ENCODE data around the gene CSAG2.
"Not testable (repeated sequence)": the region's sequence is repeated elsewhere in the genome, so short reads cannot be mapped to it uniquely, and the experiment has no call there.

CSAG2 gene, protein sequence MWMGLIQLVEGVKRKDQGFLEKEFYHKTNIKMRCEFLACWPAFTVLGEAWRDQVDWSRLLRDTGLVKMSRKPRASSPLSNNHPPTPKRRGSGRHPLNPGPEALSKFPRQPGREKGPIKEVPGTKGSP

DNA sequence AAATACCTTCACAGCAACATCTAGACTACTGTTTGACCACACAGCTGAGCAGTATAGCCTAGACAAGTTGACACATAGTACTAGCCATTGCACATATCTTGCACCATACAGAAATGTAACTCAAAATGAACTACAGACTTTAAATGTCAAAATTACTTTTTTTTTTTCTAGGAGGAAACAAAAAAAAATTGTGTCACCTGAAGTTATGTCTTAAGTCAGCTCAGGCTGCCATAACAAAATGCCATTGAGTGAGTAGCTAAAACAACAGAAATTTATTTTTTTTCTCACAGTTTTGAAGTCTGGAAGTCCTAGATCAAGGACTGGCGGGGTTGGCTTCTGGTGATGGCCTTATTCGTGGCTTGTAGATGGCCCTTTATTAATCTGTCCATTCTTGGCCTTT is at the start of gene CSAG2:
TSS of gene CSAG2 (minus strand) at position 101 of the 400 bp plus-strand sequence. CDS start 161 bp downstream, outside the sequence.
- not testable (repeated sequence) for DNase-seq

DNA sequence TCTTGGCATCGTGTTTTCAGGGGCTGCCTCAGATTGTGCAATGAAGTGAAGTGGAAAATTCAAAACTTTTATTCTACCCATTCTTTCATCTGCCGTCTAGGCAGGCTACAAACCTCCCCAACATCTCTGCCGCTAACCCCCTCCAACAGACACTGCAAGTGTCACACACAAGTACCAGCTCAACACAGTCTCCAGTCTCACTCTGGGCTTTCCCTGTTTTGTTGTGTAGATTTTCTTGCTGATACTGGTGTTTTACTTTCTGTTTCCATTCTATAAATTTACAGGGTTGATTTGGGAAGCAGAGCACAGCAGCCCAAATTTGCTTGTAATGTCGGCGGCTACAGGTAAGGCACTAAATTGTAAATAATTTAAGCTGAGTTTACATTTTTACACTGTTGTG is 45.8 kb upstream of the CSAG2 start:
- not testable (repeated sequence) for DNase-seq

DNA sequence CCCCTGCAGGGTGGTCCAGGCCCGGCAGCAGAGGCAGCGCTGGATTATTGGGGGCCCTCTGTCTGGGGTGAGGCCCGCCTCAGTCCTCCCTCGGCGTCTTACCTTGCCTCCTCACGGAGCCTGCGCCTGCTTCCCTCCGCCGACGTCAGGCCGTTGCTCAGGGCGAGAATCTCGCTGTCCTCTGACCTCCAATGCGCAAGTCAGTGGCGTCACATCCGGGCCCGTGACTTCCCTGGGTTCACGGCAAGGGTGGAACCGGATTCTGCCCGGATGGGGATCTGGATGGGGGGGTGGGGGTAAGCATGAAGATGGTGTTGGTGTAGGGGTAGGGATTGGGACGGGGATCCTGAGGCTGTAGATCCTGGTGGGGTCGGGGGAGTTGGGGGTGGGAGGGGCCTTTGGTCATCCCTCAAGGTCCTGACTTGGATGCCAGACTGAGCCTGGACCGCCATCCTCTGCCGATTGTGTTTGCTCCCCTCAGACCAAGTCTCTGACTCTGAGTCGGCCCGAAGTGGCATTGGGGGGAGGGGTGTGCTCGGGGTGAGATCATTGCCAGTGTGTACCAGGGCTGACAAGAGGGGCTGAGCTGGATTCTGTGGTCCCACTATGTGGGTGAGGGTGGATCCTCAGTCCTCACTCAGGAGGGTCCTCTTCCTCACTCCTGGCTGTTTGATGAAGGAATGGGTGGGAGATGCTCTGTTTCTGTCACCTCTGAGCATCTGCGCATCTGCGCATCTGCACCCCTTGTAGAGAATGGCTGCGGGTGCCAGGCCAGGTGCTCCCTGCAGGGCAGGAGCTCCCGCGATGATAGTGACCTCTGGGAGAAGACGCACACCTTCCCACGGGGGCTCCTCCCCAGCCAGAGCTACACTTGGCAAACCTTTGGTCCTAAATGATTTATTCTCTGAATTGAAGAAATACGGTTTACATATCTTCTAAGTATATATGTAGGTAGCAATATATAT is 44.9 kb upstream of the CSAG2 start, which contains the start of gene MAGEA2:
TSS of gene MAGEA2 (minus strand) at position 157 of the 965 bp plus-strand sequence. CDS start 2,479 bp downstream, outside the sequence.
- not testable (repeated sequence) for DNase-seq

DNA sequence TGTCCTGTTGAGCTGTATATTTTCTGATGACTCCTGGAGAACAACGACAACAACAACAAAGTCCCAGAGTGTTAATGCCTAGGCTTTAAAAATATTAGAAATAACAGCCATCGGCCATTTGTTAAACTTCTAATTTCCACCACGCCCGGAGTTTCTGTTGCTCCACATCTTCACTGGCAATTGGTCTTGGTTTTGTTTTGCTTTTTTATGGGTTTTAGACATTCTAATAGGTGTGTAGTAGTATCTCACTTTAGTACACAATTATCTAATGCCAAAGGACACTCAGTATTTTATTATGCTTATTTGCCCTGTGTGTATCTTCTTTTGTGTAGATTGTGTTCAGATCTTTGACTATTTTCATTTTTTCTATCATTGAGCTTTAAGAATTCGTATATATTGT is 29.5 kb upstream of the CSAG2 start:
- DNase-seq = no peak

DNA sequence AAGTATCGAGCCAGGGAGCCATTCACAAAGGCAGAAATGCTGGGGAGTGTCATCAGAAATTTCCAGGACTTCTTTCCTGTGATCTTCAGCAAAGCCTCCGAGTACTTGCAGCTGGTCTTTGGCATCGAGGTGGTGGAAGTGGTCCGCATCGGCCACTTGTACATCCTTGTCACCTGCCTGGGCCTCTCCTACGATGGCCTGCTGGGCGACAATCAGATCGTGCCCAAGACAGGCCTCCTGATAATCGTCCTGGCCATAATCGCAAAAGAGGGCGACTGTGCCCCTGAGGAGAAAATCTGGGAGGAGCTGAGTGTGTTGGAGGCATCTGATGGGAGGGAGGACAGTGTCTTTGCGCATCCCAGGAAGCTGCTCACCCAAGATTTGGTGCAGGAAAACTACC is 27.5 kb upstream of the CSAG2 start:
- not testable (repeated sequence) for DNase-seq

DNA sequence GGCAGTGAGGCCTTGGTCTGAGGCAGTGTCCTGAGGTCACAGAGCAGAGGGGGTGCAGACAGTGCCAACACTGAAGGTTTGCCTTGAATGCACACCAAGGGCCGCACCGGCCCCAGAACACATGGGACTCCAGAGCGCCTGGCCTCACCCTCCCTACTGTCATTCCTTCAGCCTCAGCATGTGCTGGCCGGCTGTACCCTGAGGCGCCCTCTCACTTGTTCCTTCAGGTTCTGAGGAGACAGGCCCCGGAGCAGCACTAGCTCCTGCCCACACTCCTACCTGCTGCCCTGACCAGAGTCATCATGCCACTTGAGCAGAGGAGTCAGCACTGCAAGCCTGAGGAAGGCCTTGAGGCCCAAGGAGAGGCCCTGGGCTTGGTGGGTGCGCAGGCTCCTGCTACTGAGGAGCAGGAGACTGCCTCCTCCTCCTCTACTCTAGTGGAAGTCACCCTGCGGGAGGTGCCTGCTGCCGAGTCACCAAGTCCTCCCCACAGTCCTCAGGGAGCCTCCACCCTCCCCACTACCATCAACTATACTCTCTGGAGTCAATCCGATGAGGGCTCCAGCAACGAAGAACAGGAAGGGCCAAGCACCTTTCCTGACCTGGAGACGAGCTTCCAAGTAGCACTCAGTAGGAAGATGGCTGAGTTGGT is 26.9 kb upstream of the CSAG2 start:
- no peak for DNase-seq

DNA sequence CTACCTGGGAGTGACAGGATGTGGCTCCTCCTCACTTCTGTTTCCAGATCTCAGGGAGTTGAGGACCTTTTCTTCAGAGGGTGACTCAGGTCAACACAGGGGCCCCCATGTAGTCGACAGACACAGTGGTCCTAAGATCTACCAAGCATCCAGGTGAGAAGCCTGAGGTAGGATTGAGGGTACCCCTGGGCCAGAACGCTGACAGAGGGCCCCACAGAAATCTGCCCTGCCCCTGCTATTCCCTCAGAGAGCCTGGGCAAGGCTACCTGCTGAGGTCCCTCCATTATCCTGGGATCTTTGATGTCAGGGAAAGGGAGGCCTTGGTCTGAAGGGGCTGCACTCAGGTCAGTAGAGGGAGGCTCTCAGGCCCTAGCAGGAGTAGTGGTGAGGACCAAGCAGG is 26.0 kb upstream of the CSAG2 start:
- no peak for DNase-seq

DNA sequence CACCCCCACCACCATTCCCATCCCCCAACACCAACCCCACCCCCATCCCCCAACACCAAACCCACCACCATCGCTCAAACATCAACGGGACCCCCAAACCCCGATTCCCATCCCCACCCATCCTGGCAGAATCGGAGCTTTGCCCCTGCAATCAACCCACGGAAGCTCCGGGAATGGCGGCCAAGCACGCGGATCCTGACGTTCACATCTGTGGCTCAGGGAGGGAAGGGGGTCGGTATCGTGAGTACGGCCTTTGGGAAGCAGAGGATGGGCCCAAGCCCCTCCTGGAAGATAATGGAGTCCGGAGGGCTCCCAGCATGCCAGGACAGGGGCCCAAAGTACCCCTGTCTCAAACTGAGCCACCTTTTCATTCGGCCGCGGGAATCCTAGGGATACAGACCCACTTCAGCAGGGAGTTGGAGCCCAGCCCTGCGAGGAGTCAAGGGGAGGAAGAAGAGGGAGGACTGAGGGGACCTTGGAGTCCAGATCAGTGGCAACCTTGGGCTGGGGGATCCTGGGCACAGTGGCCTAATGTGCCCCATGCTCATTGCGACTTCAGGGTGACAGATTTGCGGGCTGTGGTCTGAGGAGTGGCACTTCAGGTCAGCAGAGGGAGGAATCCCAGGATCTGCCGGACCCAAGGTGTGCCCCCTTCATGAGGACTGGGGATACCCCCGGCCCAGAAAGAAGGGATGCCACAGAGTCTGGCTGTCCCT is 25.2 kb upstream of the CSAG2 start:
- not testable (repeated sequence) for DNase-seq

DNA sequence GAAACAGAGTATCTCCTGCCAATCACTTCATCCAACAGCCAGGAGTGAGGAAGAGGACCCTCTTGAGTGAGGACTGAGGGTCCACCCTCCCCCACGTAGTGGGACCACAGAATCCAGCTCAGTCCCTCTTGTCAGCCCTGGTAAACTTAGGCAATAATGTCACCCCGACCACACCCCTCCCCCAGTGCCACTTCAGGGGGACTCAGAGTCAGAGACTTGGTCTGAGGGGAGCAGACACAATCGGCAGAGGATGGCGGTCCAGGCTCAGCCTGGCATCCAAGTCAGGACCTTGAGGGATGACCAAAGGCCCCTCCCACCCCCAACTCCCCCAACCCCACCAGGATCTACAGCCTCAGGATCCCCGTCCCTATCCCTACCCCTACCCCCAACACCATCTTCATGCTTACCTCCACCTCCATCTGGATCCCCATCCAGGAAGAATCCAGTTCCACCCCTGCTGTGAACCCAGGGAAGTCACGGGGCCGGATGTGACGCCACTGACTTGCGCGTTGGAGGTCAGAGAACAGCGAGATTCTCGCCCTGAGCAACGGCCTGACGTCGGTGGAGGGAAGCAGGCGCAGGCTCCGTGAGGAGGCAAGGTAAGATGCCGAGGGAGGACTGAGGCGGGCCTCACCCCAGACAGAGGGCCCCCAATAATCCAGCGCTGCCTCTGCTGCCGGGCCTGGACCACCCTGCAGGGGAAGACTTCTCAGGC is 24.3 kb upstream of the CSAG2 start, which contains the start of the genes CSAG1 and MAGEA12:
TSS of gene CSAG1 (minus strand) at position 461 of the 715 bp plus-strand sequence. CDS start 1,261 bp downstream, outside the sequence.
TSS of gene MAGEA12 (plus strand) at position 497 of the 715 bp plus-strand sequence. CDS start 2,405 bp downstream, outside the sequence.
- no peak for DNase-seq

DNA sequence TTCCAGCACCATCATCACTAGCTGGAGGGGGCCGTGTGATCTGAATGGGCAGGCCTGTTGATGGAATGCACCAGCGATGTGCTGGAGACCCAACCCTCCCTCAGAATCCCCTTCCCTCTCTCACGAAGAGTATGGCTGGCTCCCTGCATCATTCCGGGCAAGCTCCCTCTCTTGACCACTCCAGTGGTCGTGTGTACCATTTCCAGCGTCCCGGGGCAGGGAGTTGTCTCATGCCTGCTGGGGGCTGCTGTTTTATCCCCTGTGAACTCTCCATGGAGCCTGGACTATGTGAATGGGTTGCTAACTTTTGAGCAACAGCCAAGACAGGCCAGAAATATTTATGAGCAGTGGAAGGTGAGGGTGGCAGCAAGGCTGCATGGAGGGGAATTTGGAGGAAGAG is 16.3 kb upstream of the CSAG2 start:
- DNase-seq = no peak

DNA sequence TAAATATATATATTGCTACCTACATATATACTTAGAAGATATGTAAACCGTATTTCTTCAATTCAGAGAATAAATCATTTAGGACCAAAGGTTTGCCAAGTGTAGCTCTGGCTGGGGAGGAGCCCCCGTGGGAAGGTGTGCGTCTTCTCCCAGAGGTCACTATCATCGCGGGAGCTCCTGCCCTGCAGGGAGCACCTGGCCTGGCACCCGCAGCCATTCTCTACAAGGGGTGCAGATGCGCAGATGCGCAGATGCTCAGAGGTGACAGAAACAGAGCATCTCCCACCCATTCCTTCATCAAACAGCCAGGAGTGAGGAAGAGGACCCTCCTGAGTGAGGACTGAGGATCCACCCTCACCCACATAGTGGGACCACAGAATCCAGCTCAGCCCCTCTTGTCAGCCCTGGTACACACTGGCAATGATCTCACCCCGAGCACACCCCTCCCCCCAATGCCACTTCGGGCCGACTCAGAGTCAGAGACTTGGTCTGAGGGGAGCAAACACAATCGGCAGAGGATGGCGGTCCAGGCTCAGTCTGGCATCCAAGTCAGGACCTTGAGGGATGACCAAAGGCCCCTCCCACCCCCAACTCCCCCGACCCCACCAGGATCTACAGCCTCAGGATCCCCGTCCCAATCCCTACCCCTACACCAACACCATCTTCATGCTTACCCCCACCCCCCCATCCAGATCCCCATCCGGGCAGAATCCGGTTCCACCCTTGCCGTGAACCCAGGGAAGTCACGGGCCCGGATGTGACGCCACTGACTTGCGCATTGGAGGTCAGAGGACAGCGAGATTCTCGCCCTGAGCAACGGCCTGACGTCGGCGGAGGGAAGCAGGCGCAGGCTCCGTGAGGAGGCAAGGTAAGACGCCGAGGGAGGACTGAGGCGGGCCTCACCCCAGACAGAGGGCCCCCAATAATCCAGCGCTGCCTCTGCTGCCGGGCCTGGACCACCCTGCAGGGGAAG is 5.0 kb upstream of the CSAG2 start, which contains the start of gene MAGEA2B:
TSS of gene MAGEA2B (plus strand) at position 814 of the 973 bp plus-strand sequence. CDS start 2,479 bp downstream, outside the sequence.
- DNase-seq = not testable (repeated sequence)

DNA sequence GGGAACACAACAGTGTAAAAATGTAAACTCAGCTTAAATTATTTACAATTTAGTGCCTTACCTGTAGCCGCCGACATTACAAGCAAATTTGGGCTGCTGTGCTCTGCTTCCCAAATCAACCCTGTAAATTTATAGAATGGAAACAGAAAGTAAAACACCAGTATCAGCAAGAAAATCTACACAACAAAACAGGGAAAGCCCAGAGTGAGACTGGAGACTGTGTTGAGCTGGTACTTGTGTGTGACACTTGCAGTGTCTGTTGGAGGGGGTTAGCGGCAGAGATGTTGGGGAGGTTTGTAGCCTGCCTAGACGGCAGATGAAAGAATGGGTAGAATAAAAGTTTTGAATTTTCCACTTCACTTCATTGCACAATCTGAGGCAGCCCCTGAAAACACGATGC is 4.1 kb upstream of the CSAG2 start:
- DNase-seq = not testable (repeated sequence)

DNA sequence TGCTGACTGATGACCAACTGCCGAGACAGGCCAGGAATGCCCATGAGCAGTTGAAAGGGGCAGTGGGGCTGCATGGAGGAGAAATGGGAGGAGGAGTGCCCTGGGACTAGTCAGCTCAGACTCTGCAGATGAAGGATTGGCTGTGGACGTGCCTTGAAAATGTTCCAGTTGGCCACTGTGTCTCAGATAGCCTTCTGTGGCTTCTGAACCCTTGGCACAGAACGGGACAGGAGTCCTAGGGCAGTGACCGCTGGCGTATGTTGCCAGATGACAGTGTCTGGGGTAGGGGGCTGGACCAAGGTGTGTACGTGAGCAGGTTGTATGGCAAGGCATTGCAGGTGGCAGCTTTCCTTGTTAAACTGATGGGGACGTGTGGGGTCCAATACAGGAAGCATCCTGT is 2.6 kb downstream of the CSAG2 start:
- not testable (repeated sequence) for DNase-seq

DNA sequence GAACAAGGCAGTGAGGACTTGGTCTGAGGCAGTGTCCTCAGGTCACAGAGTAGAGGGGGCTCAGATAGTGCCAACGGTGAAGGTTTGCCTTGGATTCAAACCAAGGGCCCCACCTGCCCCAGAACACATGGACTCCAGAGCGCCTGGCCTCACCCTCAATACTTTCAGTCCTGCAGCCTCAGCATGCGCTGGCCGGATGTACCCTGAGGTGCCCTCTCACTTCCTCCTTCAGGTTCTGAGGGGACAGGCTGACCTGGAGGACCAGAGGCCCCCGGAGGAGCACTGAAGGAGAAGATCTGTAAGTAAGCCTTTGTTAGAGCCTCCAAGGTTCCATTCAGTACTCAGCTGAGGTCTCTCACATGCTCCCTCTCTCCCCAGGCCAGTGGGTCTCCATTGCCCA is 8.7 kb downstream of the CSAG2 start:
- DNase-seq = not testable (repeated sequence)

DNA sequence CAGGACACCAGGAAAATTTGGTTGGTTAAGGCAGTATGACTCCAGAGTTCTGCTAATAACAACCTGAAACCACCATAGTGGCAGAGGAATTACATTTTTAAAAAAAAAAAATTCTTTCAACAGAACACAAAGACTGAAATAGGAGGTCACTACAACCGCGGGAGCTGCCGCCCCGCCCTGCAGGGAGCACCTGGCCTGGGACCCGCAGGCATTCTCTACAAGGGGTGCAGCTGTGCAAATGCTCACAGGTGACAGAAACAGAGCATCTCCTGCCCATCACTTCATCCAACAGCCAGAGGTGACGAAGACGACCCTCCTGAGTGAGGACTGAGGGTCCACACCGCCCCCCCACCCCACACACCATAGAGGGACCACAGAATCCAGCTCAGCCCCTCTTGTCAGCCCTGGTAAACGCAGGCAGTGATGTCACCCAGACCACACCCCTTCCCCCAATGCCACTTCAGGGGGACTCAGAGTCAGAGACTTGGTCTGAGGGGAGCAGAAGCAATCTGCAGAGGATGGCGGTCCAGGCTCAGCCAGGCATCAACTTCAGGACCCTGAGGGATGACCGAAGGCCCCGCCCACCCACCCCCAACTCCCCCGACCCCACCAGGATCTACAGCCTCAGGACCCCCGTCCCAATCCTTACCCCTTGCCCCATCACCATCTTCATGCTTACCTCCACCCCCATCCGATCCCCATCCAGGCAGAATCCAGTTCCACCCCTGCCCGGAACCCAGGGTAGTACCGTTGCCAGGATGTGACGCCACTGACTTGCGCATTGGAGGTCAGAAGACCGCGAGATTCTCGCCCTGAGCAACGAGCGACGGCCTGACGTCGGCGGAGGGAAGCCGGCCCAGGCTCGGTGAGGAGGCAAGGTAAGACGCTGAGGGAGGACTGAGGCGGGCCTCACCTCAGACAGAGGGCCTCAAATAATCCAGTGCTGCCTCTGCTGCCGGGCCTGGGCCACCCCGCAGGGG is 10.8 kb downstream of the CSAG2 start, which contains the start of gene MAGEA3:
TSS of gene MAGEA3 (plus strand) at position 843 of the 980 bp plus-strand sequence. CDS start 2,039 bp downstream, outside the sequence.
- not testable (repeated sequence) for DNase-seq

DNA sequence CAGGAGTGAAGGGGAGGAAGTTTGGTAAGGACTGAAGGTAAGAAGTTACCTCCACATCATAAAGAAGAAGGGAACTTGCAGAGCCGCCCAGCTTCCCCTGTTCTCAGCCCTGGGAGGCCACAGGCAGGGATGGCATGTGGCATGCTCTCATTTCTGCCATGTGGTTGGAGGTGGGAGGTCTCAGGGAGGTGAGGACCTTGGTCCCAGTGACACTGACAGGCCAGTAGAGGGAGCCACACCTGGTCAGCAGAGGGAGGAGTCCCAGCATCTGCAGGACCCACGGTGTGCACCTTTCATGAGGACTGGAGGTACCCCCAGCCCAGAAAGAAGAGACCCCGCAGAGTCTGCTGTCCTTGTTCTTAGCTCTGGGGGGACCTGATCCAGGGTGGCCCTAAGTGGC is 28.1 kb downstream of the CSAG2 start:
- not testable (repeated sequence) for DNase-seq

DNA sequence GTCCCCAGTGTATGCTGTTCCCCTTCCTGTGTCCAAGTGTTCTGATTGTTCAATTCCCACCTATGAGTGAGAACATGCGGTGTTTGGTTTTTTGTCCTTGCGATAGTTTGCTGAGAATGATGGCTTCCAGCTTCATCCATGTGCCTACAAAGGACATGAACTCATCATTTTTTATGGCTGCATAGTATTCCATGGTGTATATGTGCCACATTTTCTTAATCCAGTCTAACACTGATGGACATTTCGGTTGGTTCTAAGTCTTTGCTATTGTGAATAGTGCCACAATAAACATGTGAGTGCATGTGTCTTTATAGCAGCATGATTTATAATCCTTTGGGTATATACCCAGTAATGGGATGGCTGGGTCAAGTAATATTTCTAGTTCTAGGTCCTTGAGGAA is 34.4 kb downstream of the CSAG2 start:
- not testable (repeated sequence) for DNase-seq

DNA sequence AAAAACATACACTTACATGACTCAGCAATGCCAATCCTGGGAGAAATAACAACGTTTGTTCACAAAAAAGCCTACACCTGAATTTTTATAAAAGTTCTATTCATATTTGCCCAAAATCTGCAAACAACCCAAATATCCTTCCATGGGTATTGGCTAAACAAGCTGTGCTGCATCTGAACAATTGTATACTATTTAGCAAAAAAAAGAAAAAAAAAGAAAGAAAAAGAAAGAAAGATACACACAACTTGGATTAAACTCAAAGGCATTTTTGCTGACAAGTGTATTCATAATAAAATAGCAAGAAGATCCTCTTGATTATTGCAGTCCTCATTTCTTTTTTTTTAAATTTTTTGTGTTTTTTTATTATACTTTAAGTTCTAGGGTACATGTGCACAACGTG is 34.9 kb downstream of the CSAG2 start:
- DNase-seq = no peak

DNA sequence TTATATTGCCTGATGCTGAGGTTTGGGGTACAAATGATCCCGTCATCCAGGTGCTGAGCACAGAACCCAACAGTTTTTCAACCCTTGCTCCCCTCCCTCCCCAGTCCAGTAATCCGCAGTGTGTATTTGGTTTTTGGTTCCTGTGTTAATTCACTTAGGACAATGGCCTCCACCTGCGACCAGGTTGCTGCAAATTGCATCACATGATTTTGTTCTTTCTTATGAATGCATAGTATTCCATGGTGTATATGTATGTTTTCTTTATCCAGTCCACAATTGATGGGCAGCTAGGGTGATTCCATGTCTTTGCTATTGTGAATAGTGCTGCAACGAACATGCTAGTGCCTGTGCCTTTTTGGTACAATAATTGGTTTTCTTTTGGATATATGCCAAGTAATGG is 46.0 kb downstream of the CSAG2 start:
- no peak for DNase-seq

Data from NCI-H2107 (cell line).